Mammary epithelial cell (primary cell): ENCODE data around the gene CCDC107.

Experiments
- CTCF ChIP-seq, 2 donors: IDR thresholded peaks in 1 of 2; conservative IDR thresholded peaks in 1 of 2; 2 replicates each; pipeline ENCODE4 v1.5.1; 2011 to 2012; ENCODE audit warnings: inconsistent platforms in 2 of 2, low read length in 2 of 2, mild to moderate bottlenecking in 2 of 2, control low read depth in 1 of 2, low read depth in 1 of 2; ENCODE audit not compliant: insufficient read depth in 1 of 2; ENCODE audit errors: extremely low read depth in 1 of 2
- EZH2 ChIP-seq: IDR thresholded peaks from 2 replicates; pipeline ENCODE4 v1.6.1; 2012; ENCODE audit warnings: low read length, inconsistent platforms, borderline replicate concordance

GRCh38 chr9:35653611-35654010 is 4.5 kb upstream of the CCDC107 start:
- TF ChIP-seq CTCF (conservative IDR thresholded peaks at IDR 0.05 in 1 of 2, IDR thresholded peaks at IDR 0.05 in 1 of 2; ENCODE audit: extremely low read depth in 1 of 2, insufficient read depth in 1 of 2, low read depth in 1 of 2, low read length in 2 of 2) (no peak), EZH2 (no peak)
